ENCODE measurements around the gene LRG1.
"Not testable (repeated sequence)": the region's sequence is repeated elsewhere in the genome, so short reads cannot be mapped to it uniquely, and the experiment has no call there.

DNA sequence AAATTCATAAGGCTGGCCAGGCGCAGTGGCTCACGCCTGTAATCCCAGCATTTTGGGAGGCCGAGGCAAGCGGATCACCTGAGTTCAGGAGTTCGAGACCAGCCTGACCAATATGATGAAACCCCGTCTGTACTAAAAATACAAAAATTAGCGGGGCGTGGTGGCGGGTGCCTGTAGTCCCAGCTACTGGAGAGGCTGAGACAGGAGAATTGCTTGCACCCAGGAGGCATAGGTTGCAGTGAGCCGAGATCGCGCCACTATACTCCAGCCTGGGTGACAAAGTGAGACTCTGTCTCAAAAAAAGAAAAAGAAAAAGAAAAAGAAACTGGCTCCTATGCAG lies 1.9 kb upstream of the LRG1 start:
- TF ChIP-seq, protein P1, sequence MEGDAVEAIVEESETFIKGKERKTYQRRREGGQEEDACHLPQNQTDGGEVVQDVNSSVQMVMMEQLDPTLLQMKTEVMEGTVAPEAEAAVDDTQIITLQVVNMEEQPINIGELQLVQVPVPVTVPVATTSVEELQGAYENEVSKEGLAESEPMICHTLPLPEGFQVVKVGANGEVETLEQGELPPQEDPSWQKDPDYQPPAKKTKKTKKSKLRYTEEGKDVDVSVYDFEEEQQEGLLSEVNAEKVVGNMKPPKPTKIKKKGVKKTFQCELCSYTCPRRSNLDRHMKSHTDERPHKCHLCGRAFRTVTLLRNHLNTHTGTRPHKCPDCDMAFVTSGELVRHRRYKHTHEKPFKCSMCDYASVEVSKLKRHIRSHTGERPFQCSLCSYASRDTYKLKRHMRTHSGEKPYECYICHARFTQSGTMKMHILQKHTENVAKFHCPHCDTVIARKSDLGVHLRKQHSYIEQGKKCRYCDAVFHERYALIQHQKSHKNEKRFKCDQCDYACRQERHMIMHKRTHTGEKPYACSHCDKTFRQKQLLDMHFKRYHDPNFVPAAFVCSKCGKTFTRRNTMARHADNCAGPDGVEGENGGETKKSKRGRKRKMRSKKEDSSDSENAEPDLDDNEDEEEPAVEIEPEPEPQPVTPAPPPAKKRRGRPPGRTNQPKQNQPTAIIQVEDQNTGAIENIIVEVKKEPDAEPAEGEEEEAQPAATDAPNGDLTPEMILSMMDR (optimal IDR thresholded peaks at IDR 0.05 in 1 of 3, IDR thresholded peaks at IDR 0.05 in 1 of 3, conservative IDR thresholded peaks at IDR 0.05 in 1 of 3; ENCODE audit: extremely low read depth in 1 of 3, insufficient read depth in 2 of 3, low read length in 3 of 3) = not testable (repeated sequence)
- not testable (repeated sequence) for TF ChIP-seq EZH2 (IDR thresholded peaks at IDR 0.05; ENCODE audit: low read length)
